ENCODE measurements around the gene MICAL3.
"Not testable (repeated sequence)": the region's sequence is repeated elsewhere in the genome, so short reads cannot be mapped to it uniquely, and the experiment has no call there.

The MICAL3 gene

GRCh38 chr22:17775781-17776465 lies 248.4 kb downstream of the MICAL3 start:
- no peak for DNase-seq (ENCODE audit: low read depth)

- no peak for DNase-seq (ENCODE audit: low read depth)
These were observed 249.3 kb downstream of the MICAL3 start for GRCh38 chr22:17774926-17775685.

GRCh38 chr22:17774206-17774925 lies 250.0 kb downstream of the MICAL3 start, which contains the start of gene BID:
Gene BID, minus strand, starts transcription at chr22:17774469. Its CDS starts 24,353 bp downstream, at chr22:17750116.
- DNase-seq (ENCODE audit: low read depth): no peak

- DNase-seq (ENCODE audit: low read depth): peak; percentile 43
These were observed 250.7 kb downstream of the MICAL3 start for GRCh38 chr22:17773606-17774205.

- no peak for DNase-seq (ENCODE audit: low read depth)
These were observed 251.3 kb downstream of the MICAL3 start for GRCh38 chr22:17772958-17773605.

GRCh38 chr22:17772249-17772957 lies 252.0 kb downstream of the MICAL3 start:
- no peak for DNase-seq (ENCODE audit: low read depth)

- no peak for DNase-seq (ENCODE audit: low read depth)
These were observed 253.9 kb downstream of the MICAL3 start for GRCh38 chr22:17770180-17771077.

- no peak for DNase-seq (ENCODE audit: low read depth)
These were observed 254.7 kb downstream of the MICAL3 start for GRCh38 chr22:17769716-17770082.

GRCh38 chr22:17769013-17769715 lies 255.2 kb downstream of the MICAL3 start:
- DNase-seq (ENCODE audit: low read depth): no peak

- DNase-seq (ENCODE audit: low read depth): peak; percentile 49
These were observed 256.9 kb downstream of the MICAL3 start for GRCh38 chr22:17767233-17768065.

- not testable (repeated sequence) for DNase-seq (ENCODE audit: low read depth)
These were observed 259.5 kb downstream of the MICAL3 start for GRCh38 chr22:17764852-17765251.

GRCh38 chr22:17764036-17764435 lies 260.3 kb downstream of the MICAL3 start:
- DNase-seq (ENCODE audit: low read depth): no peak

- not testable (repeated sequence) for DNase-seq (ENCODE audit: low read depth)
These were observed 260.9 kb downstream of the MICAL3 start for GRCh38 chr22:17763442-17763841.

- no peak for DNase-seq (ENCODE audit: low read depth)
These were observed 263.2 kb downstream of the MICAL3 start for GRCh38 chr22:17761138-17761488.

- no peak for DNase-seq (ENCODE audit: low read depth)
These were observed 270.0 kb downstream of the MICAL3 start for GRCh38 chr22:17754233-17754925.

- DNase-seq (ENCODE audit: low read depth): no peak
These were observed 270.9 kb downstream of the MICAL3 start for GRCh38 chr22:17753401-17753989.

GRCh38 chr22:17751596-17751995 lies 272.8 kb downstream of the MICAL3 start:
- DNase-seq (ENCODE audit: low read depth): no peak
